Ovary (tissue), 9 donors: Measurements from ENCODE around the gene HNRNPUL1. TPM values are rescaled to one million over a fixed set of nuclear protein-coding genes. Genes with fewer than 3 reads are reported as not detected.

ENCODE experiments used
- DNase-seq, 5 donors: peaks; one replicate each; pipeline ENCODE4 v3.0.0-alpha.2; 2019 to 2020
- H3K27ac ChIP-seq, 2 donors: fragments of 200-600 bp; one replicate each; pipeline versions ENCODE4 v1.5.1 to v1.8.0; 2019 to 2022
- H3K27me3 ChIP-seq: fragments of 200-600 bp; one replicate; pipeline ENCODE4 v1.8.0; 2022
- H3K36me3 ChIP-seq: fragments of 200-600 bp; sonication (generic); one replicate; pipeline ENCODE4 v1.5.1; 2019
- H3K4me1 ChIP-seq: one replicate; pipeline ENCODE4 v1.8.1; 2013; ENCODE audit warnings: mild to moderate bottlenecking, moderate library complexity; ENCODE audit not compliant: insufficient read depth
- H3K4me3 ChIP-seq: fragments of 200-600 bp; sonication (generic); one replicate; pipeline ENCODE4 v1.5.1; 2017
- H3K9me3 ChIP-seq, 2 donors: fragments of 200-600 bp in 1 of 2; sonication (generic) in 1 of 2; one replicate each; pipeline versions ENCODE4 v1.5.1 to v1.8.1; 2013 to 2019; ENCODE audit warnings: mild to moderate bottlenecking in 1 of 2, moderate library complexity in 1 of 2
- EP300 ChIP-seq: sonication (generic); formaldehyde crosslinking; IDR thresholded peaks from one replicate; pipeline ENCODE4 v1.6.1; 2017; ENCODE audit warnings: antibody characterized with exemption
- POLR2A ChIP-seq: fragments of 450-650 bp; IDR thresholded peaks from one replicate; pipeline ENCODE4 v1.6.1; 2017; ENCODE audit warnings: antibody characterized with exemption, mild to moderate bottlenecking, moderate library complexity
- WGBS, 3 donors: extraction: QIAGEN DNeasy Blood & Tissue Kit in 1 of 3; methylation state at CpG; one replicate each; pipeline versions ENCODE4 v1.1.5 to v1.1.7; 2013 to 2017; 5-methylcytosine and 5-hydroxymethylcytosine counted together
- intact Hi-C, 4 donors: fragments of 100-400 bp; cut with DNase I; formaldehyde crosslinking; loops; one replicate each; pipeline versions ENCODE4 v1.11.0 to v1.15.1; 2022 to 2023
- polyA plus RNA-seq, 2 donors: library from polyadenylated mRNA; stranded (reverse); fragments of 200-250 nt in 1 of 2; fragments of 350-450 nt in 1 of 2; fragmentation: Illumina TruSeq in 1 of 2; extraction: RNeasy Lipid Tissue Mini Kit (QIAGEN cat#74804) in 1 of 2; gene quantifications; one replicate each; pipeline ENCODE4 v1.2.3, GENCODE V29; 2013 to 2014
- total RNA-seq, 7 donors: library from RNA; depleted of rRNA in 2 of 7; stranded (reverse); fragments of >200 nt in 2 of 7; fragmentation: NEBNext Ultra II Directional in 3 of 7; extraction: Animal tissue kit (Norgen Biotek cat#: 25700) in 3 of 7; gene quantifications; one replicate each; pipeline versions ENCODE4 v1.1.0 to v1.2.4, GENCODE V29; 2016 to 2023
- TF ChIP-seq, protein P1 (sequence below), 3 donors: fragments of 450-650 bp in 2 of 3; fragments of 200-600 bp in 1 of 3; IDR thresholded peaks; one replicate each; pipeline versions ENCODE4 v1.5.1 to v1.8.0; 2016 to 2022; ENCODE audit warnings: antibody characterized with exemption in 3 of 3, mild to moderate bottlenecking in 1 of 3
- donor health status: DM: no; HTN: no; CAD: no; lungs with moderate emphysema.
- donor health status: DM: no; HTN: no; CAD: no.
- donor health status: Bipolar disorder and iron deficiency.
- donor health status: DM: yes; HTN: yes; CAD: no.
- donor health status: DM: no; HTN: no; CAD: no.
- donor health status: DM: yes; HTN: yes; CAD: no.

HNRNPUL1 gene
- total and polyA plus RNA-seq, 9 donors: 102 to 259 (median 211) TPM

DNA sequence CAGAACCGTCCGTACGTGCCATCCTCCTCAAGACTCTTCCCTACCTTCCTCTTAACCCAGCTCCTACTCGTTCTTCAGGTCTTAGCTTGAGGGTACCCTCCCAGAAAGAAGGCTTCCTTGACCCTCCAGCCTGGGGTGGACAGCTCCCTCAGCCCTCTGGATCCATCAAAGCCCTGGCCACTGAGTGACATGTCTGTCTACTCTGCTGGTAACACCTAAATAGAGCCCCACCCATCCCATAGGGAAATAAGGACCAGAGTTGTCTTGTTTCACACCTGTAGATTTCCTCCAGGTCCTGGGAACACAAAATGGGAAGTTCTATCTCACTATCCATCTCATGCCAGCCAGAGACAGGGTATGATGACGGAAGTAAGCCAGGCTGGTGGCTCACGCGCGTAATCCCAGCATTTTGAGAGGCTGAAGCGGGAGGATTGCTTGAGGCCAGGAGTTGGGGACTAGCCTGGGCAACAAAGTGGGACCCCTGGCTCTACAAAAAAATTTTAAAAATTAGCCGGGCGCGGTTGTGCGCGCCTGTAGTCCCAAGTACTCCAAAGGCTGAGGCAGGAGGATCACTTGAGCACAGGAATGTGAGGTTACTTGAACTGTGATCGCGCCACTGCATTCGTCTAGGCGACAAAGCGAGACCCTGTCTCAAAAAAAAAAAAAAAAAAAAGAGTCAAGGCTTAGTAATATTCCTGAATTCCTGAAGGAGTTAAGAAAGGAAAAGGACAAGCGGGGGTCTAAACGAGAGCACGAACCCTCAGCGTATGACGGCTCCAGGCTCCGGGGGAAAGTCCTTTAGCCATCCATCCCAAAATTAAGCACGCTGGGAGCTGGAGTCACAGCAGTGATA, 45.2 kb downstream of the HNRNPUL1 start:
- DNase-seq: peak in 2 of 5 donors; percentile 29 to 34
- no peaks in the 10 kb centered on the region for H3K9me3 ChIP-seq
- 7 to 15% (median 12%) methylated on average over 26 of the region's 26 CpGs for WGBS, 3 donors
- peak overlapping the region; percentile 89 to 95 for H3K27ac ChIP-seq
- no peaks in the 10 kb centered on the region for H3K36me3 ChIP-seq
- H3K27me3 ChIP-seq: no peaks in the 10 kb centered on the region
- H3K4me1 ChIP-seq: no peaks in the 10 kb centered on the region
- intact Hi-C loops: loop anchor here in 3 of 4 donors (5.0 kb wide), 5 partner anchors 42 to 107 kb away; partner anchors contain the start of genes HNRNPUL1 (in 1 of the 3) and TGFB1 (in 1 of the 3)
- TF ChIP-seq EP300 (no peak), POLR2A (no peak)
- TF ChIP-seq, protein P1, sequence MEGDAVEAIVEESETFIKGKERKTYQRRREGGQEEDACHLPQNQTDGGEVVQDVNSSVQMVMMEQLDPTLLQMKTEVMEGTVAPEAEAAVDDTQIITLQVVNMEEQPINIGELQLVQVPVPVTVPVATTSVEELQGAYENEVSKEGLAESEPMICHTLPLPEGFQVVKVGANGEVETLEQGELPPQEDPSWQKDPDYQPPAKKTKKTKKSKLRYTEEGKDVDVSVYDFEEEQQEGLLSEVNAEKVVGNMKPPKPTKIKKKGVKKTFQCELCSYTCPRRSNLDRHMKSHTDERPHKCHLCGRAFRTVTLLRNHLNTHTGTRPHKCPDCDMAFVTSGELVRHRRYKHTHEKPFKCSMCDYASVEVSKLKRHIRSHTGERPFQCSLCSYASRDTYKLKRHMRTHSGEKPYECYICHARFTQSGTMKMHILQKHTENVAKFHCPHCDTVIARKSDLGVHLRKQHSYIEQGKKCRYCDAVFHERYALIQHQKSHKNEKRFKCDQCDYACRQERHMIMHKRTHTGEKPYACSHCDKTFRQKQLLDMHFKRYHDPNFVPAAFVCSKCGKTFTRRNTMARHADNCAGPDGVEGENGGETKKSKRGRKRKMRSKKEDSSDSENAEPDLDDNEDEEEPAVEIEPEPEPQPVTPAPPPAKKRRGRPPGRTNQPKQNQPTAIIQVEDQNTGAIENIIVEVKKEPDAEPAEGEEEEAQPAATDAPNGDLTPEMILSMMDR (IDR thresholded peaks at IDR 0.05): no peak
- H3K4me3 ChIP-seq: peak overlapping the region; percentile 83

DNA sequence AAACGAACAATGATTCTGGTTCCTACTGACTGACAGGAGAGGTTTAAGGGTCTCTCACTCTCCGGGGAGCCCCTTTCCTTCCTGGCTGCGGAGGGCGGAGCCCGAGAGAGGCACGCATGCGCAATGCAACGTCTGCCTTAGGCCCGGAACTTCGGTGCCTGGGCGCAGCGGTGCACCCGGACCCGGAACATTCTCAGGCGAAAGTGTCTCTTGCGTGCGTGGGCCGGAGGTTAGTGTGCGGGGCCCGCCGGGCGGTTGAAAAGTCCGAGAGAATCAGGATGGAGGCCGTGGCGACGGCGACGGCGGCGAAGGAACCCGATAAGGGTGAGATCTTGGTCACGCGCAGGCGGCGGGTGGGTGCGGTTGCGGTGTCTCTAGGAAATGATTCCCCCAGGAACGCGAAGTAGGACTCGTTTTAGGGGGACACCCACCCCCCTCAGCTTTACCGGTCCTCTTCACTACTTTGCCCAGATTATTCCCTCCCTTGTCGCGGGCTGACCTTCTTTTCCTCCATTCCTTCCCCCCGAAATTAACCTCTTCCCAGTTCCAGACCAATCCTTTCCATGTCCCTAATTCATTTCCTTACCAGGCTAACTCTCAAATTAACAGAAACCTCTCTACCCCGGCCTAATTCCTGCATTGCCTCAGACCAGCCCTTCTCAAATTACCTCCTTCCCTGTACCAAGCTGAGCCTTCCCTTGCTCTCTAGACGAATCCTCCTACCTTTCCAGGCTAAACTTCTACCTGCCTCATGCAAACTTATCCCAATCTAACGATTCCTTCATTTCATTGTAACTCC, 46.1 kb downstream of the HNRNPUL1 start, which contains the start of gene CCDC97:
Gene CCDC97 (plus strand): TSS at position 140 of the 799 bp plus-strand sequence. CDS start 139 bp downstream, at position 279.
- WGBS, 3 donors: 0 to 1% (median 0%) methylated on average over 35 to 47 of the region's 47 CpGs
- H3K27me3 ChIP-seq: no peaks in the 10 kb centered on the region
- no peaks in the 10 kb centered on the region for H3K4me1 ChIP-seq
- no peaks in the 10 kb centered on the region for H3K36me3 ChIP-seq
- DNase-seq: peak; percentile 87 to 93 (median 90)
- no peak for TF ChIP-seq EP300
- TF ChIP-seq, protein P1 (IDR thresholded peaks at IDR 0.05): peak in 1 of 3 donors; percentile 22
- TF ChIP-seq POLR2A: peak; percentile 59
- no peaks in the 10 kb centered on the region for H3K9me3 ChIP-seq
- H3K4me3 ChIP-seq: peak within 1 kb of the TSS; percentile 83
- H3K27ac ChIP-seq: peak within 1 kb of the TSS; percentile 89 to 95
- intact Hi-C loops: loop anchor here in 1 of 4 donors (5.0 kb wide), 1 partner anchor 42 kb away; the partner anchor contains the start of gene TGFB1

DNA sequence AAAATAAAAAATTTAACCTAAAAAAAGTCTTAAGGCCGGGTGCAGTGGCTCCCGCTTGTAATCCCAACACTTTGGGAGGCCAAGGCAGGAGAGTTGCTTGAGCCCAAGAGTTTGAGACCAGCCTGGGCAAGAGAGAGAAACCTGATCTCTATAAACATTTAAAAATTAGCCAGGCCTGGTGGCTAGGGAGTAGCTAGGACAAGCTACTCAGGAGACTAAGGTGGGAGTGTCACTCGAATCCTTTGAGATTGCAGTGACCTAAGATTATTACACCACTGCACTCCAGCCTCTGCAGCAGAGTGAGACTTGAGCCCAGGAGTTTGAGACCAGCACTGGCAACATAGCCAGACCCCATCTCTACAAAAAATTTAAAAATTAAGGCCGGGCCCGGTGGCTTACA, 46.9 kb downstream of the HNRNPUL1 start:
- TF ChIP-seq, protein P1 (IDR thresholded peaks at IDR 0.05): no peak
- TF ChIP-seq POLR2A (no peak), EP300 (no peak)
- H3K27ac ChIP-seq: no peak overlapping the region
- 45 to 49% (median 48%) methylated on average over 5 of the region's 5 CpGs for WGBS, 3 donors

DNA sequence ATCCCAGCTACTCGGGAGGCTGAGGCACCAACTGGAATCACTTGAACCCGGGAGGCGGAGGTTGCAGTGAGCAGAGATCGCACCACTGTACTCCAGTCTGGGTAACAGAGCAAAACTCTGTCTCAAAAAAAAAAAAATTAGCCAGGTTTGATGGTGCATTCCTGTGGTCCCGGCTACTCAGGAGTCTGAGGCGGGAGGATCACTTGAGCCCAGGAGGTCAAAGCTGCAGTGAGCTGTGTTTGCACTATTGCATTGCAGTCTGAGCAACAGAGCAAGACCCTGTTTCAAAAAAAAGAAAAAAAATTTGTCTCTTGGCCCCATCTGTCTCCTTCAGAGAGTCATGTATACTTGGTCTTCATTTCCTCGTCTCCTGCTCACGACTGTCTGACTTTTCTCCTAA, 47.4 kb downstream of the HNRNPUL1 start:
- Histone ChIP-seq H3K9me3 (no peaks in the 10 kb centered on the region), H3K4me3 (no peak overlapping the region), H3K27me3 (no peaks in the 10 kb centered on the region), H3K27ac (no peak overlapping the region), H3K4me1 (no peaks in the 10 kb centered on the region), H3K36me3 (no peaks in the 10 kb centered on the region)
- 82 to 88% (median 83%) methylated on average over 8 of the region's 8 CpGs for WGBS, 3 donors
- no peak for DNase-seq
- intact Hi-C loops: loop anchor here in 1 of 4 donors (5.0 kb wide), 1 partner anchor 41 kb away; the partner anchor contains the start of gene TGFB1
- no peak for TF ChIP-seq POLR2A
- no peak for TF ChIP-seq EP300
- TF ChIP-seq, protein P1 (IDR thresholded peaks at IDR 0.05): no peak

More for the DNA sequence above, 46.9 kb downstream of the HNRNPUL1 start:
- intact Hi-C loops: loop anchor here in 1 of 4 donors (5.0 kb wide), 1 partner anchor 41 kb away; the partner anchor contains the start of gene TGFB1
- no peaks in the 10 kb centered on the region for H3K36me3 ChIP-seq
- peak overlapping the region; percentile 83 for H3K4me3 ChIP-seq
- no peaks in the 10 kb centered on the region for H3K27me3 ChIP-seq
- no peaks in the 10 kb centered on the region for H3K4me1 ChIP-seq
- DNase-seq: no peak
- no peaks in the 10 kb centered on the region for H3K9me3 ChIP-seq
